ENCODE measurements around the gene CCDC8.
"Not testable (repeated sequence)": the region's sequence is repeated elsewhere in the genome, so short reads cannot be mapped to it uniquely, and the experiment has no call there.

CCDC8 gene

GRCh38 chr19:46446021-46446420 is 32.7 kb upstream of the CCDC8 start:
- no peak for TF ChIP-seq CTCF (IDR thresholded peaks at IDR 0.05; ENCODE audit: low read depth, low read length, missing control alignments)
- H3K4me3 ChIP-seq (ENCODE audit: low read depth, low read length) = no peak overlapping the region
- no peak for DNase-seq (ENCODE audit: low read depth)

- DNase-seq (ENCODE audit: low read depth) = no peak
- no peak overlapping the region for H3K4me3 ChIP-seq (ENCODE audit: low read depth, low read length)
Measured at GRCh38 chr19:46442808-46443450, 29.6 kb upstream of the CCDC8 start.

GRCh38 chr19:46441866-46442265 is 28.5 kb upstream of the CCDC8 start:
- DNase-seq (ENCODE audit: low read depth) = no peak
- H3K4me3 ChIP-seq (ENCODE audit: low read depth, low read length) = no peak overlapping the region
- TF ChIP-seq CTCF (IDR thresholded peaks at IDR 0.05; ENCODE audit: low read depth, low read length, missing control alignments) = no peak

More at GRCh38 chr19:46442808-46443450, 29.6 kb upstream of the CCDC8 start:
- TF ChIP-seq CTCF (IDR thresholded peaks at IDR 0.05; ENCODE audit: low read depth, low read length, missing control alignments) = no peak

- H3K4me3 ChIP-seq (ENCODE audit: low read depth, low read length); DNase-seq (ENCODE audit: low read depth): not testable (repeated sequence)
Measured at GRCh38 chr19:46435689-46436088, 22.3 kb upstream of the CCDC8 start.

- no peak for TF ChIP-seq CTCF (IDR thresholded peaks at IDR 0.05; ENCODE audit: low read depth, low read length, missing control alignments)
- DNase-seq (ENCODE audit: low read depth) = no peak
Measured at GRCh38 chr19:46435009-46435408, 21.6 kb upstream of the CCDC8 start.

GRCh38 chr19:46433470-46433869 is 20.1 kb upstream of the CCDC8 start:
- H3K4me3 ChIP-seq (ENCODE audit: low read depth, low read length); DNase-seq (ENCODE audit: low read depth): not testable (repeated sequence)

More at GRCh38 chr19:46435009-46435408, 21.6 kb upstream of the CCDC8 start:
- no peak overlapping the region for H3K4me3 ChIP-seq (ENCODE audit: low read depth, low read length)

- peak; percentile 28 for TF ChIP-seq CTCF (IDR thresholded peaks at IDR 0.05; ENCODE audit: low read depth, low read length, missing control alignments)
- DNase-seq (ENCODE audit: low read depth) = no peak
- no peak overlapping the region for H3K4me3 ChIP-seq (ENCODE audit: low read depth, low read length)
Measured at GRCh38 chr19:46431824-46432223, 18.5 kb upstream of the CCDC8 start.

GRCh38 chr19:46429999-46430398 is 16.6 kb upstream of the CCDC8 start:
- no peak for DNase-seq (ENCODE audit: low read depth)
- H3K4me3 ChIP-seq (ENCODE audit: low read depth, low read length) = no peak overlapping the region
- TF ChIP-seq CTCF (IDR thresholded peaks at IDR 0.05; ENCODE audit: low read depth, low read length, missing control alignments) = no peak
